PC-9 (cell line): ENCODE measurements around the gene STOX2. TPM values are rescaled to one million over a fixed set of nuclear protein-coding genes. Genes with fewer than 3 reads are reported as not detected.
A peak's percentile ranks its signal among the peaks of the same experiment; 100 is the strongest.

Experiments
- Bru-seq: library from RNA; stranded (reverse); fragments of 400-500 nt; gene quantifications from one replicate; lab custom pipeline; 2021; lab: Mats Ljungman, UMichigan
- BruChase-seq, 2 experiments: library from RNA; stranded (reverse); fragments of 400-500 nt; gene quantifications; one replicate each; lab custom pipeline; 2021; lab: Mats Ljungman, UMichigan
- BruUV-seq: library from RNA; stranded (reverse); fragments of 400-500 nt; replicated peaks from 2 replicates; lab custom pipeline; 2021; lab: Mats Ljungman, UMichigan
- CTCF ChIA-PET: fragments of 300-600 bp; sonication (Branson Sonifier 250); formaldehyde crosslinking; loops from one replicate; lab custom pipeline; 2022; ENCODE audit warnings: antibody characterized with exemption; lab: Charles Lee
- POLR2A ChIA-PET: fragments of 300-600 bp; sonication (Branson Sonifier 250); formaldehyde crosslinking; loops from one replicate; lab custom pipeline; 2022; ENCODE audit warnings: antibody characterized with exemption; ENCODE audit not compliant: unreplicated experiment; lab: Charles Lee
- DNase-seq, 2 experiments: peaks; one replicate each; pipeline versions ENCODE4 v3.0.0 to v3.0.0-alpha.2; 2015 to 2022; ENCODE audit warnings: mixed read lengths in 1 of 2
- H2AFZ ChIP-seq: fragments of 200-600 bp; sonication (generic); 2 replicates; pipeline ENCODE4 v1.8.1; 2017; ENCODE audit warnings: antibody characterized with exemption
- H3F3A ChIP-seq: fragments of 200-600 bp; sonication (generic); 2 replicates; pipeline ENCODE4 v1.8.1; 2017; ENCODE audit warnings: antibody characterized with exemption, mild to moderate bottlenecking, low read depth; ENCODE audit not compliant: insufficient read depth
- H3K27ac ChIP-seq: fragments of 200-600 bp; sonication (generic); 2 replicates; pipeline ENCODE4 v1.6.1; 2016; ENCODE audit warnings: mixed run types
- H3K27me3 ChIP-seq: fragments of 200-600 bp; sonication (generic); 2 replicates; pipeline ENCODE4 v1.6.1; 2016; ENCODE audit warnings: low read depth, mixed run types; ENCODE audit not compliant: insufficient read depth
- H3K36me3 ChIP-seq: fragments of 200-600 bp; sonication (generic); 2 replicates; pipeline ENCODE4 v1.6.1; 2016; ENCODE audit warnings: low read depth, mixed run types
- H3K4me1 ChIP-seq: fragments of 200-600 bp; sonication (generic); replicated peaks from 2 replicates; pipeline ENCODE4 v1.6.1; 2016; ENCODE audit warnings: mixed run types; ENCODE audit not compliant: insufficient read depth
- H3K4me2 ChIP-seq: fragments of 200-600 bp; sonication (generic); 2 replicates; pipeline ENCODE4 v1.6.1; 2017; ENCODE audit warnings: mixed run types
- H3K4me3 ChIP-seq: fragments of 200-600 bp; sonication (generic); 2 replicates; pipeline ENCODE4 v1.6.1; 2016; ENCODE audit warnings: mixed run types
- H3K79me2 ChIP-seq: fragments of 200-600 bp; sonication (generic); 2 replicates; pipeline ENCODE4 v1.6.1; 2017; ENCODE audit warnings: low read depth, mixed run types
- H3K9me2 ChIP-seq: fragments of 200-600 bp; sonication (generic); 2 replicates; pipeline ENCODE4 v1.8.1; 2017; ENCODE audit warnings: mild to moderate bottlenecking; ENCODE audit not compliant: insufficient read depth
- H3K9me3 ChIP-seq: fragments of 200-600 bp; sonication (generic); 2 replicates; pipeline ENCODE4 v1.8.1; 2016; ENCODE audit warnings: low read depth; ENCODE audit not compliant: insufficient read depth
- H4K20me1 ChIP-seq: fragments of 200-600 bp; sonication (generic); 2 replicates; pipeline ENCODE4 v1.8.1; 2017; ENCODE audit not compliant: insufficient read depth
- CTCF ChIP-seq: fragments of 200-600 bp; sonication (generic); conservative IDR thresholded peaks from 2 replicates; pipeline ENCODE4 v1.6.1; 2017; ENCODE audit warnings: mixed run types, antibody characterized with exemption, mild to moderate bottlenecking, moderate library complexity
- EZH2 ChIP-seq: fragments of 200-600 bp; sonication (generic); IDR thresholded peaks from 2 replicates; pipeline ENCODE4 v1.8.0; 2017; ENCODE audit warnings: antibody characterized with exemption, low read depth
- intact Hi-C: fragments of 100-400 bp; cut with micrococcal nuclease; formaldehyde crosslinking; loops from one replicate; pipeline ENCODE4 v1.10.0; 2022; ENCODE audit not compliant: unreplicated experiment
- long read RNA-seq: library from polyadenylated mRNA; stranded (forward); transcript quantifications from one replicate; pipeline ENCODE4 v2.0.0, GENCODE V29; 2022
- total RNA-seq: library from RNA; stranded (reverse); gene quantifications from 2 replicates; pipeline ENCODE4 v1.2.3, GENCODE V29; 2021

Gene STOX2
- total RNA-seq (4.5 TPM in 2 replicates), Bru-seq, nascent RNA (percentile 48 among the genes with signal in this experiment), BruChase-seq, experiment 1, labeled RNA remaining after a 2-hour chase (percentile 49 among the genes with signal in this experiment), BruChase-seq, experiment 2, labeled RNA remaining after a 6-hour chase (percentile 45 among the genes with signal in this experiment)
- long read RNA-seq, partial matches to known transcripts: 0 of 2 reads
- long read RNA-seq, other reads (novel, unspliced or antisense): 2 of 2 reads

GRCh38 chr4:183905081-183905592, at the start of gene STOX2:
Gene STOX2, plus strand, starts transcription at chr4:183905307. Its CDS starts 1,484 bp downstream, at chr4:183906791.
- no peaks in the 10 kb centered on the region for H3K79me2 ChIP-seq
- intact Hi-C loops: no loop called here
- H3K27me3 ChIP-seq: peaks cover 7% of the 10 kb centered on the region; the same call in 1 of the 2 replicates
- H3K9me2 ChIP-seq: no peaks in the 10 kb centered on the region
- ChIA-PET POLR2A (no interaction called here), CTCF (no interaction called here)
- no peak within 1 kb of the TSS for H3K27ac ChIP-seq
- peak within 1 kb of the TSS; percentile 69 for H2AFZ ChIP-seq
- BruUV-seq: no TSS peak
- no peaks in the 10 kb centered on the region for H3K4me1 ChIP-seq
- H3K9me3 ChIP-seq: no peaks in the 10 kb centered on the region
- no peaks in the 10 kb centered on the region for H3K36me3 ChIP-seq
- no peaks in the 10 kb centered on the region for H4K20me1 ChIP-seq
- TF ChIP-seq CTCF: no peak
- no peak for TF ChIP-seq EZH2
- H3K4me2 ChIP-seq: peak within 1 kb of the TSS; percentile 79
- DNase-seq: peak in 1 of 2 experiments; percentile 40
- no peaks in the 10 kb centered on the region for H3F3A ChIP-seq
- peak within 1 kb of the TSS; percentile 57 for H3K4me3 ChIP-seq

- Histone ChIP-seq H2AFZ (no peak overlapping the region), H3K4me3 (no peak overlapping the region), H3K27ac (no peak overlapping the region), H3K36me3 (no peaks in the 10 kb centered on the region), H3K9me2 (no peaks in the 10 kb centered on the region), H3K4me1 (no peaks in the 10 kb centered on the region), H3K79me2 (no peaks in the 10 kb centered on the region), H3K4me2 (no peak overlapping the region), H3K27me3 (no peaks in the 10 kb centered on the region), H3K9me3 (no peaks in the 10 kb centered on the region), H3F3A (no peaks in the 10 kb centered on the region), H4K20me1 (no peaks in the 10 kb centered on the region)
- TF ChIP-seq CTCF (no peak), EZH2 (no peak)
- no TSS peak for BruUV-seq
- DNase-seq: no peak
- intact Hi-C loops: no loop called here
- POLR2A ChIA-PET: no interaction called here
- CTCF ChIA-PET: no interaction called here
Measured at GRCh38 chr4:183855323-183856190, 49.5 kb upstream of the STOX2 start.

GRCh38 chr4:183857040-183857439, 48.1 kb upstream of the STOX2 start:
- Histone ChIP-seq H3K79me2 (no peaks in the 10 kb centered on the region), H3F3A (no peaks in the 10 kb centered on the region), H3K27me3 (no peaks in the 10 kb centered on the region), H4K20me1 (no peaks in the 10 kb centered on the region), H3K9me2 (no peaks in the 10 kb centered on the region), H3K4me1 (no peaks in the 10 kb centered on the region), H3K36me3 (no peaks in the 10 kb centered on the region), H3K4me2 (no peak overlapping the region), H2AFZ (no peak overlapping the region), H3K9me3 (no peaks in the 10 kb centered on the region), H3K27ac (no peak overlapping the region), H3K4me3 (no peak overlapping the region)
- BruUV-seq: no TSS peak
- intact Hi-C loops: no loop called here
- TF ChIP-seq CTCF: no peak
- TF ChIP-seq EZH2: no peak
- no peak for DNase-seq
- ChIA-PET CTCF (no interaction called here), POLR2A (no interaction called here)
